Natural killer cell treated with Interleukin-12 subunit alpha and Interleukin-12 subunit beta and Interleukin-15 and Interleukin-18, amount 100 ng/mL, for 72 hours (primary cell): ENCODE measurements around the gene SLC36A4. TPM values are rescaled to one million over a fixed set of nuclear protein-coding genes. Genes with fewer than 3 reads are reported as not detected.
"Not testable (repeated sequence)": the region's sequence is repeated elsewhere in the genome, so short reads cannot be mapped to it uniquely, and the experiment has no call there.

Experiments
- ATAC-seq, 2 donors: fragments of 150-1000 bp; cut with Tn5 transposase in 1 of 2; sonication (Bioruptor Pico), chemical (Tn5 transposase) in 1 of 2; 2 replicates each; pipeline ENCODE4 v1.10.0; 2021
- DNase-seq: peaks from one replicate; pipeline ENCODE4 v3.0.0; 2022; ENCODE audit warnings: low spot score
- H3K27ac Mint-ChIP-seq, 2 donors: 1 replicate in 1 of 2; 2 replicates in 1 of 2; pipeline ENCODE4 v1.8.0; 2022; ENCODE audit warnings: mixed read lengths in 2 of 2, mild to moderate bottlenecking in 1 of 2, moderate library complexity in 1 of 2
- H3K27me3 Mint-ChIP-seq, 2 donors: 1 replicate in 1 of 2; 2 replicates in 1 of 2; pipeline ENCODE4 v1.8.0; 2022; ENCODE audit warnings: mixed read lengths in 2 of 2
- H3K36me3 Mint-ChIP-seq: one replicate; pipeline ENCODE4 v1.8.0; 2022; ENCODE audit warnings: mixed read lengths
- H3K4me1 Mint-ChIP-seq, 2 donors: 1 replicate in 1 of 2; 2 replicates in 1 of 2; pipeline ENCODE4 v1.8.0; 2022; ENCODE audit warnings: low read depth in 2 of 2, mixed read lengths in 2 of 2, mild to moderate bottlenecking in 1 of 2
- H3K4me3 Mint-ChIP-seq: one replicate; pipeline ENCODE4 v1.8.0; 2022; ENCODE audit warnings: mixed read lengths
- H3K9me3 Mint-ChIP-seq: 2 replicates; pipeline ENCODE4 v1.8.0; 2022; ENCODE audit warnings: mixed read lengths
- total RNA-seq, 2 donors: library from RNA; stranded (reverse); gene quantifications; one replicate each; pipeline ENCODE4 v1.2.3, GENCODE V29; 2022

Gene SLC36A4
- total RNA-seq, 2 donors from 2014 or later = 13.6 to 17.2 TPM

- ATAC-seq = no peak
- peaks cover 3 to 20% of the 10 kb centered on the region in 2 donors for H3K27me3 Mint-ChIP-seq
- H3K4me3 Mint-ChIP-seq = no peak overlapping the region
- DNase-seq = no peak
- H3K27ac Mint-ChIP-seq = no peak overlapping the region
- H3K9me3 Mint-ChIP-seq = peaks cover 4% of the 10 kb centered on the region
- H3K4me1 Mint-ChIP-seq = no peaks in the 10 kb centered on the region
- peaks cover 4% of the 10 kb centered on the region for H3K36me3 Mint-ChIP-seq
Measured at GRCh38 chr11:93128574-93128973, 69.2 kb downstream of the SLC36A4 start.

- DNase-seq (no peak), ATAC-seq (no peak)
- Mint-ChIP-seq H3K4me3 (no peak overlapping the region), H3K27me3 (peaks cover 1 to 25% of the 10 kb centered on the region in 2 donors), H3K4me1 (no peaks in the 10 kb centered on the region), H3K9me3 (peaks cover 4% of the 10 kb centered on the region), H3K36me3 (peaks cover 4% of the 10 kb centered on the region), H3K27ac (no peak overlapping the region)
Measured at GRCh38 chr11:93123351-93123898, 74.4 kb downstream of the SLC36A4 start.

GRCh38 chr11:93122535-93123235 is 75.1 kb downstream of the SLC36A4 start:
- Mint-ChIP-seq H3K36me3 (peaks cover 4% of the 10 kb centered on the region), H3K27ac (no peak overlapping the region), H3K4me3 (no peak overlapping the region), H3K4me1 (no peaks in the 10 kb centered on the region), H3K27me3 (peaks cover under 1 to 29% of the 10 kb centered on the region in 2 donors), H3K9me3 (peaks cover 4% of the 10 kb centered on the region)
- no peak for DNase-seq
- no peak for ATAC-seq

GRCh38 chr11:93118276-93118675 is 79.5 kb downstream of the SLC36A4 start:
- Mint-ChIP-seq H3K4me1 (no peaks in the 10 kb centered on the region), H3K27me3 (peaks cover 6 to 21% of the 10 kb centered on the region in 2 donors), H3K9me3 (peaks cover 9% of the 10 kb centered on the region), H3K36me3 (no peaks in the 10 kb centered on the region), H3K4me3 (no peak overlapping the region), H3K27ac (no peak overlapping the region)
- ATAC-seq = no peak
- DNase-seq = no peak

GRCh38 chr11:93117565-93117964 is 80.2 kb downstream of the SLC36A4 start:
- Mint-ChIP-seq H3K9me3 (peaks cover 9% of the 10 kb centered on the region), H3K27ac (no peak overlapping the region)
- ATAC-seq = no peak

GRCh38 chr11:93116641-93117441 is 81.0 kb downstream of the SLC36A4 start:
- H3K4me3 Mint-ChIP-seq = no peak overlapping the region
- H3K36me3 Mint-ChIP-seq = no peaks in the 10 kb centered on the region
- ATAC-seq = no peak
- peaks cover 9% of the 10 kb centered on the region for H3K9me3 Mint-ChIP-seq
- no peak overlapping the region for H3K27ac Mint-ChIP-seq
- H3K27me3 Mint-ChIP-seq = peaks cover 8 to 24% of the 10 kb centered on the region in 2 donors
- H3K4me1 Mint-ChIP-seq = no peaks in the 10 kb centered on the region
- no peak for DNase-seq

More at GRCh38 chr11:93117565-93117964, 80.2 kb downstream of the SLC36A4 start:
- no peak overlapping the region for H3K4me3 Mint-ChIP-seq
- no peaks in the 10 kb centered on the region for H3K4me1 Mint-ChIP-seq
- DNase-seq = no peak
- H3K36me3 Mint-ChIP-seq = no peaks in the 10 kb centered on the region
- peaks cover 6 to 23% of the 10 kb centered on the region in 2 donors for H3K27me3 Mint-ChIP-seq

GRCh38 chr11:93114304-93114703 is 83.5 kb downstream of the SLC36A4 start:
- ATAC-seq (no peak), DNase-seq (no peak)
- Mint-ChIP-seq H3K9me3 (peaks cover 12% of the 10 kb centered on the region), H3K4me1 (no peaks in the 10 kb centered on the region), H3K4me3 (no peak overlapping the region), H3K27ac (no peak overlapping the region), H3K36me3 (no peaks in the 10 kb centered on the region), H3K27me3 (peaks cover 8 to 31% of the 10 kb centered on the region in 2 donors)

GRCh38 chr11:93113824-93114223 is 84.0 kb downstream of the SLC36A4 start:
- Mint-ChIP-seq H3K9me3 (peaks cover 13% of the 10 kb centered on the region), H3K4me1 (no peaks in the 10 kb centered on the region), H3K27ac (no peak overlapping the region), H3K36me3 (no peaks in the 10 kb centered on the region), H3K4me3 (no peak overlapping the region), H3K27me3 (peaks cover 8 to 34% of the 10 kb centered on the region in 2 donors)
- DNase-seq = no peak
- ATAC-seq = no peak

- not testable (repeated sequence) for ATAC-seq
Measured at GRCh38 chr11:93111147-93111546, 86.6 kb downstream of the SLC36A4 start.

GRCh38 chr11:93100211-93100610 is 97.6 kb downstream of the SLC36A4 start:
- ATAC-seq (no peak), DNase-seq (no peak)
- no peak overlapping the region for H3K27ac Mint-ChIP-seq
- H3K4me3 Mint-ChIP-seq = no peak overlapping the region
- no peaks in the 10 kb centered on the region for H3K36me3 Mint-ChIP-seq
- no peaks in the 10 kb centered on the region for H3K4me1 Mint-ChIP-seq
- no peaks in the 10 kb centered on the region for H3K27me3 Mint-ChIP-seq
- H3K9me3 Mint-ChIP-seq = peaks cover 14% of the 10 kb centered on the region

More at GRCh38 chr11:93111147-93111546, 86.6 kb downstream of the SLC36A4 start:
- not testable (repeated sequence) for H3K36me3 Mint-ChIP-seq, DNase-seq, H3K9me3 Mint-ChIP-seq, H3K27ac Mint-ChIP-seq, H3K4me1 Mint-ChIP-seq, H3K4me3 Mint-ChIP-seq
- peaks cover 2 to 23% of the 10 kb centered on the region in 2 donors for H3K27me3 Mint-ChIP-seq

- H3K4me1 Mint-ChIP-seq = no peaks in the 10 kb centered on the region
- no peaks in the 10 kb centered on the region for H3K36me3 Mint-ChIP-seq
- H3K4me3 Mint-ChIP-seq = no peak overlapping the region
- DNase-seq (no peak), ATAC-seq (no peak)
- no peak overlapping the region for H3K27ac Mint-ChIP-seq
- H3K27me3 Mint-ChIP-seq = peaks cover 0 to 3% of the 10 kb centered on the region in 2 donors
- H3K9me3 Mint-ChIP-seq = peaks cover 14% of the 10 kb centered on the region
Measured at GRCh38 chr11:93099806-93100205, 98.0 kb downstream of the SLC36A4 start.
